Activated CD4-positive, alpha-beta T cell treated with anti-CD3 and anti-CD28 coated beads, Interleukin-2, amount 50 U/mL, for 24 hours (primary cell): ENCODE data around the gene TATDN3.
"Not testable (repeated sequence)": the region's sequence is repeated elsewhere in the genome, so short reads cannot be mapped to it uniquely, and the experiment has no call there.

Experiments
- DNase-seq, 2 donors: peaks; one replicate each; pipeline ENCODE4 v3.0.0-alpha.2; 2020; ENCODE audit warnings: low read depth in 1 of 2, low spot score in 1 of 2

The TATDN3 gene, protein sequence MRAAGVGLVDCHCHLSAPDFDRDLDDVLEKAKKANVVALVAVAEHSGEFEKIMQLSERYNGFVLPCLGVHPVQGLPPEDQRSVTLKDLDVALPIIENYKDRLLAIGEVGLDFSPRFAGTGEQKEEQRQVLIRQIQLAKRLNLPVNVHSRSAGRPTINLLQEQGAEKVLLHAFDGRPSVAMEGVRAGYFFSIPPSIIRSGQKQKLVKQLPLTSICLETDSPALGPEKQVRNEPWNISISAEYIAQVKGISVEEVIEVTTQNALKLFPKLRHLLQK

DNA sequence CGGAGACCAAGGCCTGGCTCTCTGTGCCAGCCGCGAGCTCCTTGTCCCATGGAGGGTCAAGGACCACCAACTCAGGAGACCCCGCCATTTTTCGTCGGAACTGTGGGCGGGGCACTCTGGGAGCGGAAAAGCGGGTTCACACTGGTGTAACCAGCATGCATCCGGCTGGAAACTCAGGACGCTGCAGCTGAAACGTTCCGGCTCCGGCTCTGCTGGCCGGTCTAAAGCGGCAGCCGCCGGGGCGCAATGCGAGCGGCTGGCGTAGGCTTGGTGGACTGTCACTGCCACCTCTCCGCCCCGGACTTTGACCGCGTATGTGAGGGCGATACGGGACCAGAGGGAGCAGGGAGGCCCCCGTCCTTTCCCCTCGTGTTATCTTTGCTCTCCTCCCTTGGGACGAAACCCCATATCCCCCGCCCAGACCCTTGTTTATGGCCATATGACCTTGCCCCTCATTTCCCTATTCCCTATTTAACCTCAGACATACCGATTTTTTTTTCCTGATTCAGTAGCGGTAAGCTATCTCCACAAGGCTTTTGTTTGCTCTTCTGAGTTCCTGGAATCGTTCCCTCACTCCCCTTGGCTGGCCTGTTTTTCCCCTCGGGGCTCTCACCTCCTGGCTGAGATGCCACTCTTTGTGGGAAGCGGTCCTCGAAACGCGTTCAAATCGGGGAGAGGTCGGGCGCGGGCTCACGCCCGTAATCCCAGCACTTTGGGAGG lies at the start of gene TATDN3, which contains the start of gene NSL1:
TATDN3 (plus strand) TSS at position 219 of the 720 bp plus-strand sequence; CDS start at position 247, 28 bp downstream.
NSL1 (minus strand) TSS at position 102 of the 720 bp plus-strand sequence; CDS start at position 88, 14 bp downstream.
- DNase-seq: peak; percentile 93 to 99

DNA sequence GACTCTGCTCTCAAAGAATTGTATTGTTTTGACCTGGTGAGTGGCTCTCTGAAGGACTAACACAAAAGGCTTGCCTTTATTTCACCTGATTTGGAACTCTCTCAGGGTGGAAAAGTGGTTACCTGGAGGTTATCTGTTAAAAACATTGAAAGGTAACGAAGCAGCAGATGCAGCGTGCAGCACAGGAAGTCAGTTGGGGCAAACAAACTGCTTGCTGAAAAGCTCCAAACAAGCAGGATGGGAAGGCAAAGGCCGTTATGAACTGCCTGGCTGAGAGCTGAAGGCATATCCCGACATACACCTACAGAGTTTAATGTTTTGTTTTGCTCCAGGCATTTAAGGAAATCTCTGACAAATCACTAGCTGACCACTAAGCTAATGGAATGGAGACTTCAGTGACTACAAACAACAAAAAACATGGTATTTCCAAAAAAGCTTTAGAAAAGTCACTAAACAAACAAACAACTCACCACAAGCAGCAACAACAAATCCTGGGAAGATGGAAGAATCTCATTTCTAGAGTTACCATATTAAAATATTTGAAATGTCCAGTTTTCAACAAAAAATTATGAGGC lies 47.7 kb upstream of the TATDN3 start:
- DNase-seq: no peak

DNA sequence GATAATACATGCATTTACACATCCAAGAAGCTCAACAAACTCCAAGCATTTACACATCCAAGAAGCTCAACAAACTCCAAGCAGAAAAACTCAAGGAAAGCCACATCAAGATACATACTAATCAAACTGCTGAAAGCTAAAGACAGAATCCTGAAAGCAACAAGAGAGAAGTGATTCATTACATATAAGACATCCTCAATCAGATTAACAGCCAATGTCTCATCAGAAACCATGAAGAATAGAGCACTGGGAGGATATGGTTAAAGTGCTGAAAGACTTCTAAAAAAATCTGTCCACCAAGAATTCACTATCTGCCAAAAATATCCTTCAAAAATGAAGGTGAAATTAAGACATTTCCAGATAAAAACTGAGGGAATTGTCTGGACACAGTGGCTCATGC lies 46.4 kb upstream of the TATDN3 start:
- DNase-seq: no peak

DNA sequence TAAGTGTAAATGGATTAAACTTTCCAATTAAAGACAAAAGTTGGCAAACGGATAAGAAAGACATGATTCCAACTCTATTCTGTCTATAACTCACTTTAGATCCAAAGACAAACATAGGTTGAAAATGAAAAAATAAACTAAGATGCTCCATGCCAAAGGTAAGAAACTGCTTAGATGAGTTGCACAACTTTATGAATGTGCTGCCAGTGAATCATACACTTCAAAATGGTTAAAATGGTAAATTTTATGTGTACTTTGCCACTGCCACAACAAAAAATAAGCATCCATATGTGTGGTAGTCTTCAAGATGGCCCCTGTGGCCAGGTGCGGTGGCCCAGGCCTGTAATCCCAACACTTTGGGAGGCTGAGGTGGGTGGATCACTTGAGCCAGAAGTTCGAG lies 45.1 kb upstream of the TATDN3 start:
- DNase-seq: no peak

DNA sequence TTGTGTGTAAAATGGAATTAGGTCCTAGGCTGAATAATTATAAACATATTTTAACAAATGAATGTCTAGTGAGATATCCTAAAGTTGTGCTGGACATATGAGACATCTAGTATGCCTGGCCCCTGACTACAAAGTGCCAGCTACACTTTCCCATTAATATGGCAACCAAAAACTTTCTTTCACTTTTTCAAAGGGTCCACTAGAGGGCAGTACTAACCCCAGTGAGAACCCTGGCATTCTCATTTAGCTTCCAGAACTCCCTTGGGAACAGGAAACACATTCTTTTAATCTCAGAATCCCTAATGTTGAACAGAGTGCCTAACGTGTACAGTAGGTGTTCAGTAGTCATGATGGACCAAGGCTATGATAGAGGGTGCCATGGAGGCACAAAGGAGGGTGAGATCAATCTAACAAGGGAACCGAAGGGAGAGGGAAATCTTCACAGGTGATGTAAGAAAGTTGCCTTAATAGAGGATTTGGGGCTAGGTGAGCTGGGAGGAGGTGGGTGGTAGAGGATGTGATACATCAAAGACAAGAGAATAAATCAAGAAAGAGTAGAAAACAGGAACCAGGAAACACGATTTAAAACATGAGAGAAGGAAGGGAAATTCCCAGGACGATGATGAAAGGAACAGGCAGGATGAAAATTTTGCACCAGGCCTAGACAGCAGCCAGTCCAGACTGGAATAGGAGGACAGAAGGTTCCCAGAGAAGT lies 41.7 kb upstream of the TATDN3 start:
- no peak for DNase-seq

DNA sequence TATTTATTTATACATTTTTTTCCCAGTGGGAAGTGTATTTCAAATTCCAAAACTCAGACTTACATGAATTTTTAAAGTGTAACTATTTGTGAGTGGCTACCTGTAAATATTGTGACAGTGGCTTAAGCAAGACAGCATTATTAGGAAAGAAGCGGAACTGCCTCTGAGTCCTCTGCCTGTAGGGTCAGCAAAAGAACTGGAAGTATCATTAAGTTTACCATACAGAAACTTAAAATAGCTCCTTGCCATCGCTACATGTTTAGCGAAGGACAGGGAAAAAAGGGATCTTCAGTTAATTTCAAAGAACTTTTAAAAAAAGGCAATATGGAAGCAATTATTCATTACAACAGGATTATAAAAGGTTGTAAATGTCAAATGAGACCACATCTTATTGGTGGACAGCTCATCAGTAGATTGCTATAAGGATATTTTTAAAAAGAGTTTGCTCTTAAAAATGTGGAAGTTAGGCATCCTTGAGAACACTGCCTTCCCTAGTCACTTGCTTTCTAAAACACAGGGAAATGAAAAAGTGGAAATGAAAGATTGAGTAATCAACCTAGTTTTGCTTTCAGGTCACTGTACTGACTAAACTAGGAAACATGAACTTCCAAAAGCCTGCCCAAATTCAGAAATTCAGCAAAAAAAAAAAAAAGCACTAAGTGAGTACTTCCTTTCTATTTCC lies 39.3 kb upstream of the TATDN3 start:
- no peak for DNase-seq

DNA sequence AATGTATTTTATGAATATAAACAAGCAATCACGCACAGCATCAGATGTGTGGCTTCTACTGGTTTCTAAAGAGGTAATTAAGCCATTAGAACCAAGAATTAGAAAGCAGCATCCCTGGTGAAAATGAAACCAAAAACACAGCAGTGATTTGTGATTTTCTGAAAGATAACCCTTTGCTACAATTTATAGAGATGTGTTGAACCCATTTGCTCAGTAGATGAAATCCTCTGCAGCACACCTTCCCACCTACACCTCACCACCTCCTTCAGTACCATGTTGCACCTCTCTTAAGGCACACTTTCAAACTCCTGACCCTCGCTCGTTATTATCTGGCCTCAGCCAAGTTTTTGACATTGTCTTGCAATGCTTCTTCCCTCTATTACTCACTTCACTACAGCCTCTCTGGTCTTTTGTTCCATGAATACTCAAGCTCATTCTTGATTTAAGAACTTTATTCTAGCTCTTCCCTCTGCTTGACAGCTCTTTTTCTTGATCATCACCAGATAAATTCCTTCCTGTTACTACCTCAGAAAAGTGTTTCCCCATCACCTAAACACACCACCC lies 38.7 kb upstream of the TATDN3 start:
- DNase-seq: no peak

DNA sequence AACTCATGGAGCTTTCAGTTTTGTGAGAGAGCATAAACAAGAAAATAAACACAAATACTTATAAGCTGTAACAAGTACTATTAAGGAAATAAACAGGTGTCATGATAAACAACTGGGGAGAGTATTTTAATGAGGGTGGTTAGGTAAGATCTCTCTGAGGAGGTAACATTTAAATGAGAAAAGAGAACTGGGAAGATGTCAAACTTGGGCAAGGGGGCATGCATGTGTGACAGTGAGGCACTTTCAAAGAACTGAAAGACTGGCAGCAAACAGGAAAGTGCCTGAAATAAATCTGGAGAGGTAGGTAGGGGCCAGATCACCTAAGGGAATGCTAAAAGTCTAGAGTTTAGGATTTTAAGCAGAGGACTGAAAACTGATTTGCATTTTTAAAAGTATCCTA lies 37.9 kb upstream of the TATDN3 start:
- no peak for DNase-seq

DNA sequence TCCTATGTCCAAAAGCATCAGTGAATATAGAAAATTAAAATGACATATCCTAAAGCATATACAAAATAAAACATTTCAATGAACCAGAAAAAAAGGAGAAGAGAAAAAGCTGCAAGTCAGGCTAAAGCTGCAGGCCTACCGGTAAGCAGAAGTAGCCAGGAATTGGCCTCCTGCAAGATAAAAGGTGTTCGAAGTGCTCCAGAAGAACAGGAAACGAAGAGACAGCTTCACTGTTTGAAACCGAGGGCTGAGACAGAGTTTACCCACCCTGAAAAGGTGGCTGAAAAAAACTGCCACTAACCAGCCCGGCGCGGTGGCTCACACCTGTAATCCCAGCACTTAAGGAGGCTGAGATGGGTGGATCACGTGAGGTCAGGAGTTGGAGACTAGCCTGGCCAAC lies 37.5 kb upstream of the TATDN3 start:
- no peak for DNase-seq

DNA sequence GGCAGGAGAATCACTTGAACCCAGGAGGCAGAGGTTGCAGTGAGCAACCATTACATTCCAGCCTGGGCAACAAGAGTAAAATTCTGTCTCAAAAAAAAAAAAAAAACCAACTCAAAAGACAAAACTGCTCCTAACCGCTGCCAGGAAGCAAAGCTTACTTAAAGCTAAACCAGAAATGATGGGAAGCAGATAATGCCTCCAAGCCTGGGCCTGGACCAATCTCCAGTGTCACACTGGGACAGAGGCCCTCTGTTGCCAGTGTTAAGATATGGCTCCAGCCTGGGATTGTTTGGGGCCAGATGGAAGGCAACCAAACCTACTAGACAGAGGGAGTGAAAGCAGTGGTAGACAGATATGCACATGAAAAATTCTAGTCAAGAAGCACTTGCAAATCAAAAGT lies 37.0 kb upstream of the TATDN3 start:
- DNase-seq: no peak

DNA sequence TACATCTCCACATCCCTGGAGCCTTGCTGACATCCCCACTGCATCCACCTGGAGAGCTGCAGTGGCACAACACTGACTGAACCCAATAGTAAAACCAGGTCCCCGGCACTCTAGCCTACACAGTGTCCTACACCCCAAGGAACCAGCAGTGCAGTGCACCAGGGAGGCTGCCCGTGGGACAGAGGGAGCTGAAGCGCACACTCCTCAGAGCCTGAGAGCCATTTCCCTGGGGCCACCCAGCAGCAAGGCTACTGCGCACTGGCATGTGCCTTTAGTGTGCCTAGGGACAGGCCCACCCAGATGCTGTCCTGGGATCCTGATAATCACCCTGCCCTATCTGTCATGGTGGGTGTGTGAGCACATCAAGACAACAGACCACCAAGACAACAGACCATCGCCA lies 32.0 kb upstream of the TATDN3 start:
- DNase-seq: no peak

DNA sequence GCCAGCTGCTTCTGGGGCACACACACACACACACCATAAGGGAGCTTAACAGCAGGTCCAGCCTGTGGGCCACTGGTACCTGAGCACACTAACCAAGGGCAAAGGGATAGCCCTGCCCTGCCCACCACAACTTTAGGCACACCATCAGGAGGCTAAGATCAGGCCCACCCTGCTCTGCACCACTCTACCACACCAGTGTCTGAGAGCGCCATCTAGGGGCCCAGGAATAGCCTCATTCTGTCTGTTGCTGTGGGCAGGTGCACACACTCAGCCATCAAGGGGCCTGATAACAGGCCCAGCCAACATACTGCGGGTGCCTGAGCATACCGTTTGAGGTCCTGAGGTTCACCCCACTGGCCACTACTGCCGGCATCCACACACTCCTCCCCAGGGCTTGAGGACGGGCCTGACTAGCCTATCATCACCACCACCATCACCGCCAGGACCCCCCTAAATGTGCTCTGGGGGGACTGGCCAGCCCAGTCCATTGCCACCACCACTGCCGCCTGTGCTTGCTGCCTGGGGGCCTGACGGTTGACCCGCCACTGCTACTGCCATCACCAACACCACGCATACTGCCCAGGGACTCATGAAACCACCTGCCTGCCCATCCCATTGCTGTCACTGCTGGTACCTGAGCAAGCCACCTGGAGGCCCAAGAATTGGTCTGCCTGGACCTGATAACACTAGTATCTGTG lies 31.4 kb upstream of the TATDN3 start:
- DNase-seq: peak; percentile 25 to 35

DNA sequence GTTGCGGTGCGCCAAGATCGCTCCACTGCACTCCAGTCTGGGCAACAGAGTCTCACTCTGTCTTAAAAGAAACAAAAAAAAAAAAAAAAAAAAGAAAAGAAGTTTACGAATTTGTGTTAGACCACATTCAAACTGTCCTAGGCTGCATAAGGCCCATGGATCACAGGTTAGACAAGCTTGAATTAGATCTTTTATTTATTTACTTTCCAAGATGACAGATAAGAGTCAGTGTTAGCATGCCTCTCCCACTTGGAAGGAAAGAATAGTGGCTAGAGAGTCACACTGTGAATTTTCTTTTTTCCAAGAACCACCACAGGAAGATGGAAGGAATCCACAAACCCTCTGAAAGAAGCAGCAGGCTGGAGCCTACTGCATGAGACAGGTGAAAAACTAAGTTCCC lies 29.5 kb upstream of the TATDN3 start:
- DNase-seq: no peak

DNA sequence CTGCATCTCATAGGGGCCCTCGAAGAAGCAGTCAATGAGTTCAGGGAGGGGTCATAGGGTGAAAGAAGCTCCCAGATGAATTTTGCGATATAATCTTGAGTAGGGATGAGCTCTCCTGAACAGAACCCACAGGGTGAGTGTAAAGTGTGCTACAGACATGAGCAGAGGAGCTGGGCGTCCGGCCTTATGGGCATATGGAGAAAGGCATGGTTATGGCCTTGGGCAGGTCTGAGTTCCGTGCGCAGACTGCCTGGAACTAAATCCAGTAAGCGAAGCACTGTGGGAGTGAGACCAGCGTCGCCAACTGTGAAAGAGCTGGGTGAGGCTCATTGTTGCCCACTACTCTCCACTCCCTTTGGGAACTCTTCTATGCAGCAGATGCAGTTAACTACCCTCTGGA lies 28.9 kb upstream of the TATDN3 start:
- DNase-seq: no peak

DNA sequence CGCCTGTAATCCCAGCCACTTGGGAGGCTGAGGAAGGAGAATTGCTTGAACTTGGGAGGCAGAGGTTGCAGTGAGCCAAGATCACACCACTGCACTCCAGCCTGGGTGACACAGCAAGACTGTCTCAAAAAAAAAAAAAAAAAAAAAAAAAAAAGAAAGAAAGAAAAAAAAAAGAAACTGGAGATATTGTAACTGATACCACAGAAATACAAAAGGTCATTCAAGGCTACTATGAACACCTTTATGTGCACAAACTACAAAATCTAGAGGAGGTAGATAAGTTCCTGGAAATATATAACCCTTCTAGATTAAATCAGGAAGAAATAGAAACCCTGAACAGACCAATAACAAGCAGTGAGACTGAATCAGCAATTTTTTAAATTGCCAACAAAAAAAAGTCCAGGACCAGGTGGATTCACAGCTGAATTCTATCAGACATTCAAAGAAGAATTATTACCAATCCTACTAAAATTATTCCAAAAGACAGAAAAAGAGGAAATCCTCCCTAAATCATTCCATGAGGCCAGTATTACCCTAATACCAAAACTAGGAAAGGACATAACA lies 26.9 kb upstream of the TATDN3 start:
- not testable (repeated sequence) for DNase-seq

DNA sequence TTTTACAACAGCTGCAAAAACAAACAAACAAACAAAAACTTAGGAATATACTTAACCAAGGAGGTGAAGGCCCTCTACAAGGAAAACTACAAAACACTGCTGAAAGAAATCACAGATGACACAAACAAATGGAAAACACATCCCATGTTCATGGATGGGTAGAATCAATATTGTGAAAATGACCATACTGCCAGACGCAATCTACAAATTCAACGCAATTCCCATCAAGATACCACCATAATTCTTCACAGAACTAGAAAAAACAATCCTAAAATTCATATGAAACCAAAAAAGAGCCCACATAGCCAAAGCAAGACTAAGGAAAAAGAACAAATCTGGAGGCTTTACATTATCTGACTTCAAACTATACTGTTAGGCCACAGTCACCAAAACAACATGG lies 24.9 kb upstream of the TATDN3 start:
- DNase-seq: not testable (repeated sequence)

DNA sequence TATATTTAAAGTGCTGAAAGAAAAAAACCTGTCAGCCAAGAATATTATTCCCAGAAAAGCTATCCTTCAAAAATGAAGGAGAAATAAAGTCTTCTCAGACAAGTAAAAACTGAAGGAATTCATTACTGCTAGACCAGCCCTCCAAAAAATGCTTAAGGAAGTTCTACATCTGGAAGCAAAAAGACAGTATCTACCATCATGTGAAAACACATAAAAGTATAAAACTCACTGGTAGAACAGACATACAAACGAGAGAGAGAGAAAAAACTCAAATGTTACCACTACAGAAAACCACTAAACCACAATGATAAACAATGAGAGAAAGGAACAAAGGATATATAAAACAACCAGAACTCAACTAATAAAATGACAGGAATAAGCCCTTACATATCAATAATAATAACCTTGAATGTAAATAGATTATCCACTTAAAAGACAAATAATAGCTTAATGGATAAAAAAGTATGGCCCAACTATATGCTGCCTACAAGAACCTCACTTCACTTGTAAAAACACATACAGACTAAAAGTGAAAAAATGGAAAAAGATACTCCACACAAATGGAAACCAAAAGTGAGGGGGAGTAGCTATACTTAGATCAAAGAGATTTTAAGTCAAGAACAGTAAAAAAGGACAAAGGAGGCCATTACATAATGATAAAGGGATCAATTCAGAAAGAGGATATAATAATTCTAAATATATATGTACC lies 22.1 kb upstream of the TATDN3 start:
- DNase-seq: no peak

DNA sequence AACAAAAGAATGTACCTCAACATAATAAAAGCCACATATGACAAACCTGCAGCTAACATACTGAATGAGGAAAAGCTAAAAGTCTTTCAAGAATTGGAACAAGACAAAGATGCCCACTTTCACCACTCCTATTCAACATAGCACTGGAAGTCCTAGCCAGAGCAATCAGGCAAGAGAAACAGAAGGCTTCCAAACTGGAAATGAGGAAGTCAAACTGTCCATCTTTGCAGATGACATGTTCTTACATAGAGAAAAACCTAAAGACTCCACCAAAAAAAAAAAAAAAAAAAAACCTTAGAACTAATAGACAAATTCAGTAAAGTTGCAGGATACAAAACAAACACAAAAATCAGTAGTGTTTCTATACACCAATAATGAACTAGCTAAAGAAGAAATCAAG lies 20.4 kb upstream of the TATDN3 start:
- DNase-seq: no peak

DNA sequence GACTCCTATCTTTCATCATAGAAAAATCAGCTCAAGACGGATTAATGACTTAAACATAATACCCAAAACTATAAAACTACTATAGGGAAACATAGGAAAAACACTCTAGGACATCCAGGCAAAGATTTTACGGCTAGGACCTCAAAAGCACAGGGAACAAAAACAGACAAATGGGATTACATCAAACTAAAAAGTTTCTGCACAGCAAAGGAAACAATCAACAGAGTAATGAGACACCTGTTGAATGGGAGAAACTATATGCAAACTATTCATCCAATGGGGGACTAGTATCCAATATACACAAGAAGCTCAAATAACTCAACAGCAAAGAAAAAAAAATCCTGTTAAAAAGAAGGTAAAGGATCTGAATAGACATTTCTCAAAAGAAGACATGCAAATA lies 18.7 kb upstream of the TATDN3 start:
- DNase-seq: no peak
